BE2C (cell line): ENCODE results near the gene KDM2A.
"Not testable (repeated sequence)": the region's sequence is repeated elsewhere in the genome, so short reads cannot be mapped to it uniquely, and the experiment has no call there.

Experiments used
- DNase-seq: peaks from one replicate; pipeline ENCODE4 v3.0.0-alpha.2; 2020
- H3K27me3 ChIP-seq: fragments of 250-450 bp; sonication (Bioruptor Pico); 2 replicates; pipeline ENCODE4 v1.5.1; 2020; ENCODE audit warnings: mild to moderate bottlenecking
- H3K36me3 ChIP-seq: fragments of 250-450 bp; sonication (Bioruptor Pico); 2 replicates; pipeline ENCODE4 v1.5.1; 2020; ENCODE audit warnings: mild to moderate bottlenecking
- H3K4me1 ChIP-seq: fragments of 250-450 bp; sonication (Bioruptor Pico); 2 replicates; pipeline ENCODE4 v1.5.1; 2020
- H3K4me3 ChIP-seq: 2 replicates; pipeline ENCODE4 v1.5.1; 2011; ENCODE audit warnings: low read depth, low read length
- H3K9me3 ChIP-seq: fragments of 250-450 bp; sonication (Bioruptor Pico); 2 replicates; pipeline ENCODE4 v1.5.1; 2020
- CTCF ChIP-seq: IDR thresholded peaks from 2 replicates; pipeline ENCODE4 v1.5.1; 2012; ENCODE audit warnings: mild to moderate bottlenecking, low read depth, low read length

KDM2A gene

GRCh38 chr11:67167719-67168118 is 48.7 kb downstream of the KDM2A start:
- no peaks in the 10 kb centered on the region for H3K9me3 ChIP-seq
- TF ChIP-seq CTCF, result no peak
- no peaks in the 10 kb centered on the region for H3K27me3 ChIP-seq
- H3K4me3 ChIP-seq, result no peak overlapping the region
- H3K36me3 ChIP-seq, result peaks cover 8% of the 10 kb centered on the region
- no peaks in the 10 kb centered on the region for H3K4me1 ChIP-seq
- DNase-seq, result no peak

GRCh38 chr11:67168911-67169310 is 49.8 kb downstream of the KDM2A start:
- DNase-seq, H3K9me3 ChIP-seq, H3K36me3 ChIP-seq, H3K4me1 ChIP-seq, H3K27me3 ChIP-seq, H3K4me3 ChIP-seq: not testable (repeated sequence)

- Histone ChIP-seq H3K9me3 (no peaks in the 10 kb centered on the region), H3K4me3 (no peak overlapping the region), H3K27me3 (no peaks in the 10 kb centered on the region), H3K4me1 (peaks cover under 1% of the 10 kb centered on the region; the same call in 1 of the 2 replicates), H3K36me3 (peaks cover 2% of the 10 kb centered on the region; the same call in 1 of the 2 replicates)
- DNase-seq, result no peak
- no peak for TF ChIP-seq CTCF
Observed at GRCh38 chr11:67174311-67174710, 55.2 kb downstream of the KDM2A start.

- Histone ChIP-seq H3K4me3 (no peak overlapping the region), H3K27me3 (no peaks in the 10 kb centered on the region), H3K36me3 (peaks cover 19% of the 10 kb centered on the region), H3K4me1 (peaks cover 9% of the 10 kb centered on the region), H3K9me3 (no peaks in the 10 kb centered on the region)
- TF ChIP-seq CTCF, result no peak
- DNase-seq, result no peak
Observed at GRCh38 chr11:67177399-67178281, 58.6 kb downstream of the KDM2A start.

GRCh38 chr11:67178421-67178820 is 59.4 kb downstream of the KDM2A start:
- no peak for DNase-seq
- peaks cover 24% of the 10 kb centered on the region for H3K36me3 ChIP-seq
- H3K27me3 ChIP-seq, result no peaks in the 10 kb centered on the region

GRCh38 chr11:67178878-67179277 is 59.8 kb downstream of the KDM2A start:
- H3K36me3 ChIP-seq, result peaks cover 27% of the 10 kb centered on the region
- H3K4me3 ChIP-seq, result no peak overlapping the region
- H3K4me1 ChIP-seq, result peaks cover 9% of the 10 kb centered on the region
- TF ChIP-seq CTCF, result no peak
- no peaks in the 10 kb centered on the region for H3K27me3 ChIP-seq
- DNase-seq, result no peak
- no peaks in the 10 kb centered on the region for H3K9me3 ChIP-seq

More at GRCh38 chr11:67178421-67178820, 59.4 kb downstream of the KDM2A start:
- no peaks in the 10 kb centered on the region for H3K9me3 ChIP-seq
- peaks cover 9% of the 10 kb centered on the region for H3K4me1 ChIP-seq
- H3K4me3 ChIP-seq, result no peak overlapping the region
- no peak for TF ChIP-seq CTCF
